Measurements from ENCODE around the gene PAPPA.

Gene PAPPA

GRCh38 chr9:116378873-116379272 is 225.3 kb downstream of the PAPPA start:
- no peak for DNase-seq
- Histone ChIP-seq H3K36me3 (ENCODE audit: control insufficient read depth in 4 of 4, insufficient read depth in 4 of 4, low read length in 3 of 4) (no peaks in the 10 kb centered on the region), H3K9me3 (ENCODE audit: control extremely low read depth in 1 of 5, control insufficient read depth in 4 of 5, insufficient read depth in 2 of 5, low read depth in 1 of 5, low read length in 4 of 5) (no peaks in the 10 kb centered on the region), H3K27ac (ENCODE audit: insufficient read depth in 1 of 2, low read depth in 1 of 2, low read length in 2 of 2, poor library complexity in 1 of 2, severe bottlenecking in 2 of 2) (no peak overlapping the region), H3K27me3 (replicated peaks in 2 of 5; ENCODE audit: control insufficient read depth in 4 of 5, insufficient read depth in 5 of 5, low read length in 4 of 5) (peaks cover 0 to 1% (median 0%) of the 10 kb centered on the region in 5 experiments), H3K4me1 (ENCODE audit: control extremely low read depth in 1 of 4, control insufficient read depth in 4 of 4, insufficient read depth in 4 of 4, low read length in 3 of 4) (no peaks in the 10 kb centered on the region), H3K4me3 (ENCODE audit: control insufficient read depth in 1 of 7, extremely low read depth in 1 of 7, insufficient read depth in 4 of 7, low read depth in 2 of 7, low read length in 6 of 7) (no peak overlapping the region)
- WGBS (ENCODE audit: insufficient coverage): 100% methylated on average over 2 of the region's 2 CpGs
- POLR2A ChIA-PET: no interaction called here
- CTCF ChIA-PET: interaction anchor here (0.9 to 1.3 kb wide), 2 partner anchors 8 to 21 kb away, joined by 3 read pairs; no protein-coding TSS in a partner anchor

DNA sequence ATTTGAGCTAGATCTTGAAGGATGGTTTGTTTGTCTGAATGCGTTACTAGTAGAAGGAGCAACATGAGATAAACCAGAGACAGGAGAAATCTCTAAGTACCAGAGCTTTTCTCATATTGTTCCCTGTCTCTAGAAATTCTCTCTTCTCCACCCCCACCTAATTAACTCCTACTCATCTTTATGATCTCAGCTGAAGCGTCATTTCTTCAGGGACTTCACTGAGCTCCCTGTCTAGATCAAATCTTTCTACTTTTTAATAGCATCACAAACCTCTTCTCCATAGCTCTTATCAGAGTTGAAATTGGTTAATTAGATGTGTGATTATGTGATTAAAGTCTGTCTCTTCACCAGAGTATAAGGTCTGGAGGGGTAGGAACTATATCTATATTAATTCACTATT is 226.2 kb downstream of the PAPPA start:
- WGBS (ENCODE audit: insufficient coverage): 100% methylated on average over 1 of the region's 2 CpGs
- Histone ChIP-seq H3K9me3 (ENCODE audit: control extremely low read depth in 1 of 5, control insufficient read depth in 4 of 5, insufficient read depth in 2 of 5, low read depth in 1 of 5, low read length in 4 of 5) (no peaks in the 10 kb centered on the region), H3K27me3 (replicated peaks in 2 of 5; ENCODE audit: control insufficient read depth in 4 of 5, insufficient read depth in 5 of 5, low read length in 4 of 5) (peaks cover 0 to 1% (median 0%) of the 10 kb centered on the region in 5 experiments), H3K27ac (ENCODE audit: insufficient read depth in 1 of 2, low read depth in 1 of 2, low read length in 2 of 2, poor library complexity in 1 of 2, severe bottlenecking in 2 of 2) (no peak overlapping the region), H3K4me1 (ENCODE audit: control extremely low read depth in 1 of 4, control insufficient read depth in 4 of 4, insufficient read depth in 4 of 4, low read length in 3 of 4) (no peaks in the 10 kb centered on the region), H3K36me3 (ENCODE audit: control insufficient read depth in 4 of 4, insufficient read depth in 4 of 4, low read length in 3 of 4) (no peaks in the 10 kb centered on the region), H3K4me3 (ENCODE audit: control insufficient read depth in 1 of 7, extremely low read depth in 1 of 7, insufficient read depth in 4 of 7, low read depth in 2 of 7, low read length in 6 of 7) (no peak overlapping the region)
- ChIA-PET CTCF (interaction anchor here (1.3 kb wide), 1 partner anchor 22 kb away, joined by 3 read pairs; no protein-coding TSS in a partner anchor), POLR2A (no interaction called here)
- DNase-seq: no peak

DNA sequence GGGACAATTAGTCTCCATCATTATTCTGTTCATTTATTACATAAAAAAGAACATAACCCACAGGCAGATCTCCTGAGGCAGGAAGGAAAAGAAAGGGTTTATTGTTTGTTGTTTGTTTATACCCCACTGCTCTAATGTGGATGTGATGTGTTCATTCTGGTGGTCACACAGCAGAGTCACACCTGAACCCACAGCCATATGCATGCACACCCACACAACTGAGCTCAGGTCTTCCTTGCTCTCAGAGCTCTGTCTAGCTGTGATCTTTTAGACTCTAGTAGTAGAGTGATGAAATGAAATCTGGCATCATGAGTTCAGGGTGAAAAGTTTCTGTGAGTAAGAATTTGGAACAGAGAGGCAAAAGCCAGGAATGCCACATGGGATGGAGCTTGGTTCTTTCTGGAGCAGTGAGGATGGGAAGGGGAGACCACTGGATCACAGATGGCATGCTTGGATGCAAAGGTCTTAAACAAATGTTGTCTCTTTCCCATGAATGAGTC is 227.0 kb downstream of the PAPPA start:
- H3K9me3 ChIP-seq (ENCODE audit: control extremely low read depth in 1 of 5, control insufficient read depth in 4 of 5, insufficient read depth in 2 of 5, low read depth in 1 of 5, low read length in 4 of 5): no peaks in the 10 kb centered on the region
- H3K36me3 ChIP-seq (ENCODE audit: control insufficient read depth in 4 of 4, insufficient read depth in 4 of 4, low read length in 3 of 4): no peaks in the 10 kb centered on the region
- no peak overlapping the region for H3K27ac ChIP-seq (ENCODE audit: insufficient read depth in 1 of 2, low read depth in 1 of 2, low read length in 2 of 2, poor library complexity in 1 of 2, severe bottlenecking in 2 of 2)
- CTCF ChIA-PET: interaction anchor here (1.3 kb wide), 1 partner anchor 22 kb away, joined by 3 read pairs; no protein-coding TSS in a partner anchor
- H3K4me1 ChIP-seq (ENCODE audit: control extremely low read depth in 1 of 4, control insufficient read depth in 4 of 4, insufficient read depth in 4 of 4, low read length in 3 of 4): no peaks in the 10 kb centered on the region
- no peak overlapping the region for H3K4me3 ChIP-seq (ENCODE audit: control insufficient read depth in 1 of 7, extremely low read depth in 1 of 7, insufficient read depth in 4 of 7, low read depth in 2 of 7, low read length in 6 of 7)
- peaks cover 0 to 1% (median 0%) of the 10 kb centered on the region in 5 experiments for H3K27me3 ChIP-seq (replicated peaks in 2 of 5; ENCODE audit: control insufficient read depth in 4 of 5, insufficient read depth in 5 of 5, low read length in 4 of 5)
- no peak for DNase-seq
- POLR2A ChIA-PET: no interaction called here

DNA sequence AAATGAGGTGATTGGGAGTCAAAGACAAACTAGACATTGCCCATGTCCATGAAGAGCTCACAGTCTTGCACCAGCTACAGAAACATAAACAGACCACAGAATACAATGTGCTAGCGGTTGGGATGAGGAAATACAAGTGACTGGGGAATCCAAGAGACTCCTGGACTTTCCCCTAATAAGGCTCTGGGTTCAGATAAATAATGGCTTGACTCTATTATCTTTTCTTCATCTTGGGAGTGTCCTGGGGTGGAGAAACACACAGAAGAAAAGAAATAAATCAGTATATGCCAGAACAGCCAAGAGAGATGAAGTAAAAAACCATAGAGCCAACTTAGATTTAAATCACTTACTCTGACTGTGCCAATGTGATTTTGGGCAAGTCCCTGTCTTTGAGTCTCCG is 227.8 kb downstream of the PAPPA start:
- Histone ChIP-seq H3K36me3 (ENCODE audit: control insufficient read depth in 4 of 4, insufficient read depth in 4 of 4, low read length in 3 of 4) (no peaks in the 10 kb centered on the region), H3K9me3 (ENCODE audit: control extremely low read depth in 1 of 5, control insufficient read depth in 4 of 5, insufficient read depth in 2 of 5, low read depth in 1 of 5, low read length in 4 of 5) (no peaks in the 10 kb centered on the region), H3K27ac (ENCODE audit: insufficient read depth in 1 of 2, low read depth in 1 of 2, low read length in 2 of 2, poor library complexity in 1 of 2, severe bottlenecking in 2 of 2) (no peak overlapping the region), H3K4me1 (ENCODE audit: control extremely low read depth in 1 of 4, control insufficient read depth in 4 of 4, insufficient read depth in 4 of 4, low read length in 3 of 4) (no peaks in the 10 kb centered on the region), H3K4me3 (ENCODE audit: control insufficient read depth in 1 of 7, extremely low read depth in 1 of 7, insufficient read depth in 4 of 7, low read depth in 2 of 7, low read length in 6 of 7) (no peak overlapping the region), H3K27me3 (replicated peaks in 2 of 5; ENCODE audit: control insufficient read depth in 4 of 5, insufficient read depth in 5 of 5, low read length in 4 of 5) (peaks cover 0 to 1% (median 0%) of the 10 kb centered on the region in 5 experiments)
- ChIA-PET CTCF (no interaction called here), POLR2A (no interaction called here)
- 93% methylated on average over 2 of the region's 2 CpGs for WGBS (ENCODE audit: insufficient coverage)
- no peak for DNase-seq

GRCh38 chr9:116382053-116382452 is 228.5 kb downstream of the PAPPA start:
- H3K36me3 ChIP-seq (ENCODE audit: control insufficient read depth in 4 of 4, insufficient read depth in 4 of 4, low read length in 3 of 4): no peaks in the 10 kb centered on the region
- no peak for DNase-seq
- WGBS (ENCODE audit: insufficient coverage): 83% methylated on average over 4 of the region's 4 CpGs
- H3K27ac ChIP-seq (ENCODE audit: insufficient read depth in 1 of 2, low read depth in 1 of 2, low read length in 2 of 2, poor library complexity in 1 of 2, severe bottlenecking in 2 of 2): no peak overlapping the region
- no peaks in the 10 kb centered on the region for H3K9me3 ChIP-seq (ENCODE audit: control extremely low read depth in 1 of 5, control insufficient read depth in 4 of 5, insufficient read depth in 2 of 5, low read depth in 1 of 5, low read length in 4 of 5)
- no peak overlapping the region for H3K4me3 ChIP-seq (ENCODE audit: control insufficient read depth in 1 of 7, extremely low read depth in 1 of 7, insufficient read depth in 4 of 7, low read depth in 2 of 7, low read length in 6 of 7)
- no peaks in the 10 kb centered on the region for H3K4me1 ChIP-seq (ENCODE audit: control extremely low read depth in 1 of 4, control insufficient read depth in 4 of 4, insufficient read depth in 4 of 4, low read length in 3 of 4)
- ChIA-PET CTCF (no interaction called here), POLR2A (no interaction called here)
- H3K27me3 ChIP-seq (replicated peaks in 2 of 5; ENCODE audit: control insufficient read depth in 4 of 5, insufficient read depth in 5 of 5, low read length in 4 of 5): peaks cover 0 to 1% (median 0%) of the 10 kb centered on the region in 5 experiments

DNA sequence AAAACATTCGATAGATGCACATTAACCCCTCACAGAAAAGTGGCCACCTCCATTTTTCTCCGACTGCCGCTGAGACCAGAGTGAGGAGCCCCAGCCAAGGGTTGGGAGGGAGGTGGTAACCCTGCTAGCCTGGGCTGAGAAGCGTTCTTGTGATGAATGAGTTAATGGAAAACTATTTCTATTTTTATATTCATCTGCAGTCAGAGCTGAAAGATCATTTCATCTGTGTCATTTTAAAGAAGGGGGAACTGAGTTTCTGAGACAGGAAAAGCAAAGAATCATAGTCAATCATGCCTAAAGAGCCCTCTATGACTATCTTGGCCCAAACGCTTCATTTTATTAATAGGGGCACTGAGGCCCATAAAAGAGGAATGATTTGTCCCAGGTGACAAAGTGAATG is 229.5 kb downstream of the PAPPA start:
- no peak for DNase-seq
- ChIA-PET CTCF (no interaction called here), POLR2A (no interaction called here)
- H3K4me1 ChIP-seq (ENCODE audit: control extremely low read depth in 1 of 4, control insufficient read depth in 4 of 4, insufficient read depth in 4 of 4, low read length in 3 of 4): no peaks in the 10 kb centered on the region
- H3K9me3 ChIP-seq (ENCODE audit: control extremely low read depth in 1 of 5, control insufficient read depth in 4 of 5, insufficient read depth in 2 of 5, low read depth in 1 of 5, low read length in 4 of 5): no peaks in the 10 kb centered on the region
- no peak overlapping the region for H3K27ac ChIP-seq (ENCODE audit: insufficient read depth in 1 of 2, low read depth in 1 of 2, low read length in 2 of 2, poor library complexity in 1 of 2, severe bottlenecking in 2 of 2)
- no peaks in the 10 kb centered on the region for H3K36me3 ChIP-seq (ENCODE audit: control insufficient read depth in 4 of 4, insufficient read depth in 4 of 4, low read length in 3 of 4)
- H3K4me3 ChIP-seq (ENCODE audit: control insufficient read depth in 1 of 7, extremely low read depth in 1 of 7, insufficient read depth in 4 of 7, low read depth in 2 of 7, low read length in 6 of 7): no peak overlapping the region
- H3K27me3 ChIP-seq (replicated peaks in 2 of 5; ENCODE audit: control insufficient read depth in 4 of 5, insufficient read depth in 5 of 5, low read length in 4 of 5): peaks cover 0 to 1% (median 0%) of the 10 kb centered on the region in 5 experiments
- 82% methylated on average over 4 of the region's 5 CpGs for WGBS (ENCODE audit: insufficient coverage)

GRCh38 chr9:116383936-116384335 is 230.3 kb downstream of the PAPPA start:
- DNase-seq: no peak
- no peak overlapping the region for H3K4me3 ChIP-seq (ENCODE audit: control insufficient read depth in 1 of 7, extremely low read depth in 1 of 7, insufficient read depth in 4 of 7, low read depth in 2 of 7, low read length in 6 of 7)
- ChIA-PET CTCF (interaction anchor here (0.6 kb wide), 1 partner anchor 669 kb away, joined by 3 read pairs; no protein-coding TSS in a partner anchor), POLR2A (no interaction called here)
- H3K36me3 ChIP-seq (ENCODE audit: control insufficient read depth in 4 of 4, insufficient read depth in 4 of 4, low read length in 3 of 4): no peaks in the 10 kb centered on the region
- no peak overlapping the region for H3K27ac ChIP-seq (ENCODE audit: insufficient read depth in 1 of 2, low read depth in 1 of 2, low read length in 2 of 2, poor library complexity in 1 of 2, severe bottlenecking in 2 of 2)
- H3K4me1 ChIP-seq (ENCODE audit: control extremely low read depth in 1 of 4, control insufficient read depth in 4 of 4, insufficient read depth in 4 of 4, low read length in 3 of 4): no peaks in the 10 kb centered on the region
- 100% methylated on average over 3 of the region's 4 CpGs for WGBS (ENCODE audit: insufficient coverage)
- H3K27me3 ChIP-seq (replicated peaks in 2 of 5; ENCODE audit: control insufficient read depth in 4 of 5, insufficient read depth in 5 of 5, low read length in 4 of 5): no peaks in the 10 kb centered on the region
- H3K9me3 ChIP-seq (ENCODE audit: control extremely low read depth in 1 of 5, control insufficient read depth in 4 of 5, insufficient read depth in 2 of 5, low read depth in 1 of 5, low read length in 4 of 5): no peaks in the 10 kb centered on the region
